ENCODE data around the gene ABCA7. TPM values are rescaled to one million over a fixed set of nuclear protein-coding genes. Genes with fewer than 3 reads are reported as not detected.

Gene ABCA7
- total and polyA plus RNA-seq, 12 donors = 2.1 to 109 (median 18.8) TPM

DNA sequence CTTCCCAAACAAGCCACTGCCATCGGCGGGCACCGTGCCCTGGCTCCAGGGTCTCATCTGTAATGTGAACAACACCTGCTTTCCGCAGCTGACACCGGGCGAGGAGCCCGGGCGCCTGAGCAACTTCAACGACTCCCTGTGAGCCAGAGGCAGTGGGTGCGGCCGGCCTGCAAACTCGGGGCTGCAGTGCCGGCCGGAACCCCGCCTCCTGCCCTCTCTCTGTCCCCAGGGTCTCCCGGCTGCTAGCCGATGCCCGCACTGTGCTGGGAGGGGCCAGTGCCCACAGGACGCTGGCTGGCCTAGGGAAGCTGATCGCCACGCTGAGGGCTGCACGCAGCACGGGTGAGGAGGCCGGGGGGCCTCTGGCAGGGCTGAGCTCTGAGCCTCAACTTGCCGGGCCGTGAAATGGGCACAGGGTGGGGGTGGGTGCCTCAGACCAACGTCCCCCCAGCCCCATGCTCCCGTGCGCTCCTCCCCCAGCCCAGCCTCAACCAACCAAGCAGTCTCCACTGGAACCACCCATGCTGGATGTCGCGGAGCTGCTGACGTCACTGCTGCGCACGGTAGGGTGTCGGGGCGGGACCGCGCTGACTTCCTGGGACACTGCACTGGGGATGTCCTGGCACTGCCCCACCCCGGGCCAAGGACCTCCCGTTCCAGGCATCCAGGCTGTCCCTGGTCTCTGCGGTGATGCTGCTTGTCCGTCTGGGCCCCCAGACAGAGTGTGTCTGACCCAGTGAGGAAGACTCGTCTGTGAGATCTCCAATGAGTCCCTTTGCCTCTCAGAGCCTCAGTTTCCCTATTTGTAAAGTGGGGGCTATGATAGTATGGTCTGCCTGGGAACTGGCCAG lies 2.2 kb downstream of the ABCA7 start:
- intact Hi-C loops (cut with DNase I) = no loop called here

DNA sequence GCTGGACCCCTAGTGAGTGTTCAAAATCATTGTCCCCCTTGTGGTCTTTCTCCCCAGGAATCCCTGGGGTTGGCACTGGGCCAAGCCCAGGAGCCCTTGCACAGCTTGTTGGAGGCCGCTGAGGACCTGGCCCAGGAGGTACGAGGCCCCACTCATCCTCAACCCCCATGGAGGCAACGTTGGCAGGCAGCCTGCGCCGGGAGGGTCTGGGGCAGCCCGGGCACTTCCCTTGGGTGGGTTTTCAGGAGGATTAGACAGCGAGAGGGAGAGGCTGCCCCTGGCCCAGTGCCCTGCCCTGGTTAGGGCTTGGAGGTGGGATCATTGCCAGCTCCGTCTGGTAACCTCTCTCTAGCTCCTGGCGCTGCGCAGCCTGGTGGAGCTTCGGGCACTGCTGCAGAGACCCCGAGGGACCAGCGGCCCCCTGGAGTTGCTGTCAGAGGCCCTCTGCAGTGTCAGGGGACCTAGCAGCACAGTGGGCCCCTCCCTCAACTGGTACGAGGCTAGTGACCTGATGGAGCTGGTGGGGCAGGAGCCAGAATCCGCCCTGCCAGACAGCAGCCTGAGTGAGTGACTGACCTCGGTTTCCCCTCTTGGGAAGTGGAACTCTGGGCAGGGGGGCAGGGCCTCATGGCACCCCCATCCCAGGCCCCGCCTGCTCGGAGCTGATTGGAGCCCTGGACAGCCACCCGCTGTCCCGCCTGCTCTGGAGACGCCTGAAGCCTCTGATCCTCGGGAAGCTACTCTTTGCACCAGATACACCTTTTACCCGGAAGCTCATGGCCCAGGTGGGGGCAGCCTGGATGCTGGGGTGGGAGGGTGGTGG lies 3.0 kb downstream of the ABCA7 start:
- no peak overlapping the region for H3K27ac ChIP-seq
- TF ChIP-seq POLR2A (IDR thresholded peaks at IDR 0.05) = no peak
- TF ChIP-seq, protein P1, sequence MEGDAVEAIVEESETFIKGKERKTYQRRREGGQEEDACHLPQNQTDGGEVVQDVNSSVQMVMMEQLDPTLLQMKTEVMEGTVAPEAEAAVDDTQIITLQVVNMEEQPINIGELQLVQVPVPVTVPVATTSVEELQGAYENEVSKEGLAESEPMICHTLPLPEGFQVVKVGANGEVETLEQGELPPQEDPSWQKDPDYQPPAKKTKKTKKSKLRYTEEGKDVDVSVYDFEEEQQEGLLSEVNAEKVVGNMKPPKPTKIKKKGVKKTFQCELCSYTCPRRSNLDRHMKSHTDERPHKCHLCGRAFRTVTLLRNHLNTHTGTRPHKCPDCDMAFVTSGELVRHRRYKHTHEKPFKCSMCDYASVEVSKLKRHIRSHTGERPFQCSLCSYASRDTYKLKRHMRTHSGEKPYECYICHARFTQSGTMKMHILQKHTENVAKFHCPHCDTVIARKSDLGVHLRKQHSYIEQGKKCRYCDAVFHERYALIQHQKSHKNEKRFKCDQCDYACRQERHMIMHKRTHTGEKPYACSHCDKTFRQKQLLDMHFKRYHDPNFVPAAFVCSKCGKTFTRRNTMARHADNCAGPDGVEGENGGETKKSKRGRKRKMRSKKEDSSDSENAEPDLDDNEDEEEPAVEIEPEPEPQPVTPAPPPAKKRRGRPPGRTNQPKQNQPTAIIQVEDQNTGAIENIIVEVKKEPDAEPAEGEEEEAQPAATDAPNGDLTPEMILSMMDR (IDR thresholded peaks at IDR 0.05) = no peak
- no peaks in the 10 kb centered on the region for H3K27me3 ChIP-seq
- no peak overlapping the region for H3K4me3 ChIP-seq
- H3K4me1 ChIP-seq (replicated peaks in 1 of 2) = peaks cover 7 to 28% of the 10 kb centered on the region in 2 donors
- no peak for DNase-seq
- WGBS, 4 donors = 62 to 74% (median 69%) methylated on average over 7 to 23 of the region's 23 CpGs; no CpG with 5 or more reads in 1 of the 4 donors
- intact Hi-C loops (cut with DNase I) = no loop called here
- H3K36me3 ChIP-seq (replicated peaks in 1 of 2) = no peaks in the 10 kb centered on the region
- H3K9me3 ChIP-seq (replicated peaks in 1 of 3) = no peaks in the 10 kb centered on the region

More for the DNA sequence above, 2.2 kb downstream of the ABCA7 start:
- Histone ChIP-seq H3K36me3 (replicated peaks in 1 of 2) (peaks cover 0 to 7% of the 10 kb centered on the region in 2 donors), H3K27ac (no peak overlapping the region), H3K4me3 (no peak overlapping the region), H3K9me3 (replicated peaks in 1 of 3) (no peaks in the 10 kb centered on the region), H3K27me3 (no peaks in the 10 kb centered on the region), H3K4me1 (replicated peaks in 1 of 2) (peaks cover 7 to 28% of the 10 kb centered on the region in 2 donors)
- no peak for DNase-seq
- WGBS, 4 donors = 64 to 77% (median 70%) methylated on average over 9 to 43 of the region's 43 CpGs
- TF ChIP-seq, protein P1 (IDR thresholded peaks at IDR 0.05) = no peak
- TF ChIP-seq POLR2A (IDR thresholded peaks at IDR 0.05) = no peak

DNA sequence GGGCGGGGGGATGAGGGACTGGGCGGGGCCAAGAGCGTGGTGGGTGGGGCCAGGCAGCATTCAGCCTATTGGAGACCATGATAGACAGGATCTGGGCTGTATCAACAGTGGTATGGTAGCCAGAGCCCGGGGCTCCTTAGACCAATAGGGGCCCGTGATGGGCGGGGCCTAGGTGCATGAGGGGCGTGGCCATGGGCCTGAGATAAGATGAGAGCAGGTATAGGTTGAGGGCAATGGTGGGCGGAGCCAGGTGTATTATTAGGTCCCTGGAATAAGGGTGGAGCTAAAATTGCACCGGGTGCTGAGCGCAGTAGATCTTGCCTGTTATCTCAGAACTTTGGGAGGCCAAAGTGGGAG lies 5.3 kb downstream of the ABCA7 start:
- H3K9me3 ChIP-seq (replicated peaks in 1 of 3) = no peaks in the 10 kb centered on the region
- intact Hi-C loops (cut with DNase I) = no loop called here
- no peaks in the 10 kb centered on the region for H3K27me3 ChIP-seq
- H3K4me3 ChIP-seq = no peak overlapping the region
- no peak overlapping the region for H3K27ac ChIP-seq
- peak in 1 of 7 donors; percentile 20 for DNase-seq
- no peak for TF ChIP-seq POLR2A (IDR thresholded peaks at IDR 0.05)
- TF ChIP-seq, protein P1 (IDR thresholded peaks at IDR 0.05) = no peak
- H3K36me3 ChIP-seq (replicated peaks in 1 of 2) = no peaks in the 10 kb centered on the region
- peaks cover 7 to 16% of the 10 kb centered on the region in 2 donors for H3K4me1 ChIP-seq (replicated peaks in 1 of 2)
- WGBS, 4 donors = 76 to 82% (median 78%) methylated on average over 7 to 10 of the region's 10 CpGs

DNA sequence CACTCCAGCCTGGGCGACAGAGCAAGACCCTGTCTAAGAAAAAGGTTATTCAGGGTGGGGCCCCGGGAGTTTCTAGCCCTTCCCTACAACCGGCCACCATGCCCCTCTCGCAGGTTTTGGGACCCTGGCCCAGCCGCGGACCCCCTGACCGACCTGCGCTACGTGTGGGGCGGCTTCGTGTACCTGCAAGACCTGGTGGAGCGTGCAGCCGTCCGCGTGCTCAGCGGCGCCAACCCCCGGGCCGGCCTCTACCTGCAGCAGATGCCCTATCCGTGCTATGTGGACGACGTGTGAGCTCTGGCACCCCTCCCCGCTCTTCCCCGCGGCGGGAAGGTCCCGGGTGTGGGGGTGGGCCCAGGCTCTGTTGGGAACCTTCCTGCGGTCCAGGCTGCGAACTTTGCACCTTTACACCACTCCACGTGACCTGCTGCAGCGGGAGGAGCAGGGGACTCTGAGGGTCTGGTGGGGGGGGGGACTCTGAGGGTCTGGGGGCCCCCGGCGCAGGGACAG lies 6.3 kb downstream of the ABCA7 start:
- no peak overlapping the region for H3K27ac ChIP-seq
- 91 to 94% (median 92%) methylated on average over 29 to 33 of the region's 33 CpGs for WGBS, 4 donors
- no peaks in the 10 kb centered on the region for H3K27me3 ChIP-seq
- TF ChIP-seq, protein P1 (IDR thresholded peaks at IDR 0.05) = no peak
- TF ChIP-seq POLR2A (IDR thresholded peaks at IDR 0.05) = no peak
- no peaks in the 10 kb centered on the region for H3K9me3 ChIP-seq (replicated peaks in 1 of 3)
- no peak overlapping the region for H3K4me3 ChIP-seq
- DNase-seq = no peak
- intact Hi-C loops (cut with DNase I) = no loop called here
- peaks cover 0 to 6% of the 10 kb centered on the region in 2 donors for H3K4me1 ChIP-seq (replicated peaks in 1 of 2)
- no peaks in the 10 kb centered on the region for H3K36me3 ChIP-seq (replicated peaks in 1 of 2)

All from adrenal gland (tissue), 12 donors.